Measurements from ENCODE around the gene MVB12B.
A peak's percentile ranks its signal among the peaks of the same experiment; 100 is the strongest.

The MVB12B gene

GRCh38 chr9:126463426-126463825, 136.8 kb downstream of the MVB12B start:
- TF ChIP-seq CTCF (IDR thresholded peaks at IDR 0.05; ENCODE audit: control insufficient read depth, insufficient read depth, low read depth, low read length, missing control alignments) = no peak
- DNase-seq (ENCODE audit: low read depth) = no peak
- no peak overlapping the region for H3K4me3 ChIP-seq (ENCODE audit: control insufficient read depth, low read depth, low read length)

GRCh38 chr9:126464694-126465441, 138.2 kb downstream of the MVB12B start:
- DNase-seq (ENCODE audit: low read depth) = no peak
- H3K4me3 ChIP-seq (ENCODE audit: control insufficient read depth, low read depth, low read length) = no peak overlapping the region
- TF ChIP-seq CTCF (IDR thresholded peaks at IDR 0.05; ENCODE audit: control insufficient read depth, insufficient read depth, low read depth, low read length, missing control alignments) = no peak

- DNase-seq (ENCODE audit: low read depth) = no peak
- no peak overlapping the region for H3K4me3 ChIP-seq (ENCODE audit: control insufficient read depth, low read depth, low read length)
- no peak for TF ChIP-seq CTCF (IDR thresholded peaks at IDR 0.05; ENCODE audit: control insufficient read depth, insufficient read depth, low read depth, low read length, missing control alignments)
Observed at GRCh38 chr9:126465977-126466376, 139.3 kb downstream of the MVB12B start.

GRCh38 chr9:126468141-126468825, 141.7 kb downstream of the MVB12B start:
- no peak for TF ChIP-seq CTCF (IDR thresholded peaks at IDR 0.05; ENCODE audit: control insufficient read depth, insufficient read depth, low read depth, low read length, missing control alignments)
- no peak for DNase-seq (ENCODE audit: low read depth)
- H3K4me3 ChIP-seq (ENCODE audit: control insufficient read depth, low read depth, low read length) = no peak overlapping the region

GRCh38 chr9:126470241-126470993, 143.8 kb downstream of the MVB12B start:
- no peak for DNase-seq (ENCODE audit: low read depth)
- no peak for TF ChIP-seq CTCF (IDR thresholded peaks at IDR 0.05; ENCODE audit: control insufficient read depth, insufficient read depth, low read depth, low read length, missing control alignments)
- H3K4me3 ChIP-seq (ENCODE audit: control insufficient read depth, low read depth, low read length) = no peak overlapping the region

- peak overlapping the region; percentile 9; the same call in 1 of the 2 replicates for H3K4me3 ChIP-seq (ENCODE audit: control insufficient read depth, low read depth, low read length)
- TF ChIP-seq CTCF (IDR thresholded peaks at IDR 0.05; ENCODE audit: control insufficient read depth, insufficient read depth, low read depth, low read length, missing control alignments) = no peak
- peak; percentile 83 for DNase-seq (ENCODE audit: low read depth)
Observed at GRCh38 chr9:126471084-126471624, 144.5 kb downstream of the MVB12B start.

Data from AG09309 (cell line).